K562 (cell line): ENCODE data around the gene C22orf39. TPM values are rescaled to one million over a fixed set of nuclear protein-coding genes. Genes with fewer than 3 reads are reported as not detected.

ENCODE experiments used
- CUX1 ChIP-seq: fragments of 200-800 bp; sonication (Bioruptor generic); IDR thresholded peaks from 2 replicates; pipeline ENCODE4 v1.6.1; 2016; ENCODE audit warnings: missing genetic modification characterization, missing compliant biosample characterization
- E2F4 ChIP-seq: sonication (generic); formaldehyde crosslinking; IDR thresholded peaks from 2 replicates; pipeline ENCODE4 v1.8.0; 2022; ENCODE audit warnings: mild to moderate bottlenecking, low read depth, missing genetic modification reagents
- E2F8 ChIP-seq: fragments of 450-650 bp; IDR thresholded peaks from 2 replicates; pipeline ENCODE4 v1.7.1; 2018; ENCODE audit warnings: mild to moderate bottlenecking, low read depth; ENCODE audit not compliant: partially characterized antibody
- GABPA ChIP-seq: fragments of 200-800 bp; sonication (Bioruptor generic); conservative IDR thresholded peaks from 2 replicates; pipeline ENCODE4 v1.6.1; 2016; ENCODE audit warnings: low read depth, missing genetic modification characterization, missing compliant biosample characterization
- MCM2 ChIP-seq: fragments of 450-650 bp; IDR thresholded peaks from 2 replicates; pipeline ENCODE4 v1.6.1; 2017; ENCODE audit warnings: low read depth, mild to moderate bottlenecking
- PHF20 ChIP-seq: fragments of 450-650 bp; IDR thresholded peaks from 2 replicates; pipeline ENCODE4 v1.6.1; 2018; ENCODE audit not compliant: partially characterized antibody
- SMARCB1 ChIP-seq: IDR thresholded peaks from 2 replicates; pipeline ENCODE4 v1.6.1; 2011; ENCODE audit warnings: improper control_type of control experiment, low read depth; ENCODE audit not compliant: insufficient read length
- TAF1 ChIP-seq: IDR thresholded peaks from 2 replicates; pipeline ENCODE4 v1.6.1; 2011; ENCODE audit warnings: mild to moderate bottlenecking, low read length, moderate library complexity; ENCODE audit not compliant: insufficient read depth, control insufficient read depth, severe bottlenecking; ENCODE audit errors: extremely low read depth
- TARDBP ChIP-seq: fragments of 450-650 bp; IDR thresholded peaks from 2 replicates; pipeline ENCODE4 v1.6.1; 2016
- TEAD4 ChIP-seq, 2 experiments: sonication (generic) in 1 of 2; formaldehyde crosslinking in 1 of 2; IDR thresholded peaks; 2 replicates each; pipeline versions ENCODE4 v1.6.1 to v1.8.0; 2012 to 2022; ENCODE audit warnings: borderline replicate concordance in 1 of 2, inconsistent platforms in 1 of 2, low read length in 1 of 2, mild to moderate bottlenecking in 1 of 2, missing genetic modification reagents in 1 of 2
- TRIM24 ChIP-seq, 2 experiments: fragments of 450-650 bp; IDR thresholded peaks; 2 replicates each; pipeline ENCODE4 v1.6.1; 2016
- WHSC1 ChIP-seq: IDR thresholded peaks from one replicate; pipeline ENCODE4 v1.6.1; 2012; ENCODE audit warnings: low read length, control low read depth, inconsistent platforms
- XRCC5 ChIP-seq: fragments of 200-400 bp; formaldehyde crosslinking; IDR thresholded peaks from 2 replicates; pipeline ENCODE4 v1.6.1; 2017; ENCODE audit warnings: low read depth, mild to moderate bottlenecking, low read length
- ZBTB1 ChIP-seq: sonication (generic); formaldehyde crosslinking; IDR thresholded peaks from 2 replicates; pipeline ENCODE4 v1.8.1; 2023; ENCODE audit warnings: missing genetic modification reagents, low read depth, mild to moderate bottlenecking, borderline replicate concordance
- ZFP36 ChIP-seq: fragments of 150-350 bp; IDR thresholded peaks from 2 replicates; pipeline ENCODE4 v1.6.1; 2018; ENCODE audit warnings: low read length, low read depth; ENCODE audit not compliant: partially characterized antibody
- ZNF217 ChIP-seq: sonication (generic); formaldehyde crosslinking; IDR thresholded peaks from 2 replicates; pipeline ENCODE4 v1.8.0; 2022; ENCODE audit warnings: mild to moderate bottlenecking, missing genetic modification reagents
- polyA plus RNA-seq, 8 experiments: library from polyadenylated mRNA; depleted of rRNA in 4 of 8; stranded (reverse) in 5 of 8; unstranded in 3 of 8; fragments of >200 nt; fragmentation: Nextera tagmentation in 2 of 8; fragmentation: Illumina TruSeq in 1 of 8; extraction: Ambion mirVana in 2 of 8; extraction: Trizol in 1 of 8; gene quantifications; 2 replicates each; pipeline versions ENCODE4 v1.2.1 to v1.2.3, GENCODE V29; 2011 to 2014; ENCODE audit warnings: inconsistent platforms in 1 of 8, missing spikeins in 1 of 8
- total RNA-seq, 7 experiments: library from RNA; depleted of rRNA in 6 of 7; stranded (reverse); fragments of >200 nt in 6 of 7; fragmentation: Illumina TruSeq in 2 of 7; extraction: Trizol in 2 of 7; gene quantifications; 2 replicates each; pipeline versions ENCODE4 v1.2.1 to v1.2.3, GENCODE V29; 2011 to 2021; ENCODE audit warnings: low replicate concordance in 1 of 7
- TF ChIP-seq, protein P1 (sequence below), 2 experiments: IDR thresholded peaks; 2 replicates each; pipeline ENCODE4 v1.6.1; 2012; ENCODE audit warnings: improper control_type of control experiment in 2 of 2, low read depth in 2 of 2, low read length in 2 of 2, borderline replicate concordance in 1 of 2

The C22orf39 gene
- total and polyA plus RNA-seq, 9 of the 15 experiments (the other 6 are each of a cell fraction or from before 2014, with no cell fraction given), result 20.4 to 139 (median 66.8) TPM

GRCh38 chr22:19478901-19479354 lies 31.4 kb upstream of the C22orf39 start, which contains the start of gene UFD1 (continued):
- TF ChIP-seq CUX1 (no peak), ZFP36 (no peak), E2F4 (CRISPR knock-in tag) (no peak), TEAD4 (IDR thresholded peaks at IDR 0.05; ENCODE audit: low read length) (no peak), TEAD4 (CRISPR knock-in tag; IDR thresholded peaks at IDR 0.05; ENCODE audit: borderline replicate concordance) (no peak), ZBTB1 (CRISPR knock-in tag) (no peak), TARDBP (no peak), PHF20 (no peak), WHSC1 (no peak), TRIM24 (IDR thresholded peaks at IDR 0.05) (no peak), XRCC5 (no peak), SMARCB1 (no peak), E2F8 (no peak), TAF1 (no peak), ZNF217 (CRISPR knock-in tag) (no peak), MCM2 (no peak), GABPA (tag) (no peak)
- TF ChIP-seq, protein P1, sequence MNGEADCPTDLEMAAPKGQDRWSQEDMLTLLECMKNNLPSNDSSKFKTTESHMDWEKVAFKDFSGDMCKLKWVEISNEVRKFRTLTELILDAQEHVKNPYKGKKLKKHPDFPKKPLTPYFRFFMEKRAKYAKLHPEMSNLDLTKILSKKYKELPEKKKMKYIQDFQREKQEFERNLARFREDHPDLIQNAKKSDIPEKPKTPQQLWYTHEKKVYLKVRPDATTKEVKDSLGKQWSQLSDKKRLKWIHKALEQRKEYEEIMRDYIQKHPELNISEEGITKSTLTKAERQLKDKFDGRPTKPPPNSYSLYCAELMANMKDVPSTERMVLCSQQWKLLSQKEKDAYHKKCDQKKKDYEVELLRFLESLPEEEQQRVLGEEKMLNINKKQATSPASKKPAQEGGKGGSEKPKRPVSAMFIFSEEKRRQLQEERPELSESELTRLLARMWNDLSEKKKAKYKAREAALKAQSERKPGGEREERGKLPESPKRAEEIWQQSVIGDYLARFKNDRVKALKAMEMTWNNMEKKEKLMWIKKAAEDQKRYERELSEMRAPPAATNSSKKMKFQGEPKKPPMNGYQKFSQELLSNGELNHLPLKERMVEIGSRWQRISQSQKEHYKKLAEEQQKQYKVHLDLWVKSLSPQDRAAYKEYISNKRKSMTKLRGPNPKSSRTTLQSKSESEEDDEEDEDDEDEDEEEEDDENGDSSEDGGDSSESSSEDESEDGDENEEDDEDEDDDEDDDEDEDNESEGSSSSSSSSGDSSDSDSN (IDR thresholded peaks at IDR 0.05; ENCODE audit: borderline replicate concordance in 1 of 2, low read depth in 2 of 2, low read length in 2 of 2), result no peak
